OCI-LY7 (cell line): Measurements from ENCODE around the gene TTC22. TPM values are rescaled to one million over a fixed set of nuclear protein-coding genes. Genes with fewer than 3 reads are reported as not detected.

Experiments
- BruUV-seq: library from RNA; stranded (reverse); fragments of 400-500 nt; replicated peaks from 2 replicates; lab custom pipeline; 2021; lab: Mats Ljungman, UMichigan
- CTCF ChIA-PET: fragments of 300-600 bp; sonication (Branson Sonifier 250); formaldehyde crosslinking; loops from one replicate; lab custom pipeline; 2022; ENCODE audit warnings: antibody characterized with exemption; ENCODE audit not compliant: unreplicated experiment; lab: Charles Lee
- POLR2A ChIA-PET: fragments of 300-600 bp; sonication (Branson Sonifier 250); formaldehyde crosslinking; loops from one replicate; lab custom pipeline; 2022; ENCODE audit warnings: antibody characterized with exemption; lab: Charles Lee
- DNase-seq: peaks from one replicate; pipeline ENCODE4 v3.0.0-alpha.2; 2015; ENCODE audit warnings: low spot score
- H2AFZ ChIP-seq: fragments of 200-600 bp; sonication (generic), shearing (Covaris generic); 2 replicates; pipeline ENCODE4 v1.6.1; 2014; ENCODE audit warnings: mild to moderate bottlenecking, antibody characterized with exemption, low read length, moderate library complexity
- H3K27ac ChIP-seq: fragments of 200-600 bp; sonication (generic); 2 replicates; pipeline ENCODE4 v1.5.1; 2014; ENCODE audit warnings: mixed run types, low read depth, mild to moderate bottlenecking, moderate library complexity, low read length, inconsistent platforms; ENCODE audit not compliant: poor library complexity, severe bottlenecking
- H3K36me3 ChIP-seq: fragments of 200-600 bp; sonication (generic); 2 replicates; pipeline ENCODE4 v1.6.1; 2014; ENCODE audit warnings: mild to moderate bottlenecking, antibody characterized with exemption, low read length, moderate library complexity, mixed read lengths; ENCODE audit not compliant: insufficient read depth
- H3K4me1 ChIP-seq: fragments of 200-600 bp; sonication (generic); 2 replicates; pipeline ENCODE4 v1.5.1; 2014; ENCODE audit warnings: mild to moderate bottlenecking, low read length; ENCODE audit not compliant: insufficient read depth, poor library complexity, severe bottlenecking
- H3K4me2 ChIP-seq: fragments of 200-600 bp; sonication (generic); 2 replicates; pipeline ENCODE4 v1.6.1; 2014; ENCODE audit warnings: mild to moderate bottlenecking, low read length
- H3K4me3 ChIP-seq: fragments of 200-600 bp; sonication (generic); 2 replicates; pipeline ENCODE4 v1.5.1; 2014; ENCODE audit warnings: mild to moderate bottlenecking, low read depth, low read length; ENCODE audit not compliant: poor library complexity, severe bottlenecking
- H3K79me2 ChIP-seq: fragments of 200-600 bp; sonication (generic); 2 replicates; pipeline ENCODE4 v1.6.1; 2016; ENCODE audit warnings: low read depth, mild to moderate bottlenecking, low read length, moderate library complexity, mixed read lengths; ENCODE audit not compliant: insufficient read depth
- H3K9me2 ChIP-seq: fragments of 200-600 bp; sonication (generic); 2 replicates; pipeline ENCODE4 v1.6.1; 2016; ENCODE audit warnings: mild to moderate bottlenecking, low read length, mixed read lengths; ENCODE audit not compliant: insufficient read depth
- H3K9me3 ChIP-seq: fragments of 200-600 bp; sonication (generic); 2 replicates; pipeline ENCODE4 v1.6.1; 2014; ENCODE audit warnings: mild to moderate bottlenecking, mixed run types, low read length, mixed read lengths
- H4K20me1 ChIP-seq: fragments of 200-600 bp; sonication (generic); 2 replicates; pipeline ENCODE4 v1.6.1; 2014; ENCODE audit warnings: mild to moderate bottlenecking, antibody characterized with exemption, low read length, moderate library complexity, mixed read lengths; ENCODE audit not compliant: insufficient read depth
- CTCF ChIP-seq: fragments of 200-600 bp; sonication (generic); conservative IDR thresholded peaks from 2 replicates; pipeline ENCODE4 v1.5.1; 2014; ENCODE audit warnings: mild to moderate bottlenecking, antibody characterized with exemption, low read length, moderate library complexity, mixed read lengths
- EZH2phosphoT487 ChIP-seq: fragments of 200-600 bp; sonication (generic); IDR thresholded peaks from 2 replicates; pipeline ENCODE4 v1.6.1; 2018; ENCODE audit warnings: low read depth, borderline replicate concordance, mild to moderate bottlenecking, mixed run types, antibody characterized with exemption, low read length, moderate library complexity, mixed read lengths
- intact Hi-C: fragments of 100-400 bp; cut with micrococcal nuclease; formaldehyde crosslinking; loops from one replicate; pipeline ENCODE4 v1.10.0; 2022; ENCODE audit not compliant: unreplicated experiment
- total RNA-seq, 2 experiments: library from RNA; depleted of rRNA in 1 of 2; stranded (reverse); fragments of >200 nt in 1 of 2; shearing (Covaris generic) in 1 of 2; gene quantifications; 2 replicates each; pipeline ENCODE4 v1.2.3, GENCODE V29; 2014 to 2022

Gene TTC22
- total RNA-seq, 2 experiments from 2014 or later, result not detected

- H3K9me3 ChIP-seq, result no peaks in the 10 kb centered on the region
- intact Hi-C loops, result no loop called here
- ChIA-PET CTCF (no interaction called here), POLR2A (no interaction called here)
- no peaks in the 10 kb centered on the region for H3K9me2 ChIP-seq
- H4K20me1 ChIP-seq, result no peaks in the 10 kb centered on the region; the same call in 1 of the 2 replicates
- no peak overlapping the region for H3K27ac ChIP-seq
- H3K4me2 ChIP-seq, result no peak overlapping the region
- no TSS peak for BruUV-seq
- no peak overlapping the region for H3K4me3 ChIP-seq
- DNase-seq, result no peak
- TF ChIP-seq EZH2phosphoT487 (no peak), CTCF (no peak)
- H3K79me2 ChIP-seq, result no peaks in the 10 kb centered on the region
- no peak overlapping the region for H2AFZ ChIP-seq
- 0 out of 2 replicates have a peak, but pooled peaks cover 5% of the 10 kb centered on the region for H3K36me3 ChIP-seq
- H3K4me1 ChIP-seq, result no peaks in the 10 kb centered on the region
Observed at GRCh38 chr1:54754045-54754444, 47.1 kb downstream of the TTC22 start.

GRCh38 chr1:54751426-54751825 lies 49.7 kb downstream of the TTC22 start:
- Histone ChIP-seq H4K20me1 (no peaks in the 10 kb centered on the region; the same call in 1 of the 2 replicates), H3K79me2 (no peaks in the 10 kb centered on the region), H3K4me2 (no peak overlapping the region), H3K4me3 (no peak overlapping the region), H3K36me3 (no peaks in the 10 kb centered on the region), H3K4me1 (no peaks in the 10 kb centered on the region), H2AFZ (no peak overlapping the region), H3K9me2 (no peaks in the 10 kb centered on the region), H3K9me3 (no peaks in the 10 kb centered on the region), H3K27ac (no peak overlapping the region)
- intact Hi-C loops, result no loop called here
- DNase-seq, result no peak
- no peak for TF ChIP-seq CTCF
- TF ChIP-seq EZH2phosphoT487, result no peak
- BruUV-seq, result no TSS peak
- CTCF ChIA-PET, result no interaction called here
- POLR2A ChIA-PET, result no interaction called here

GRCh38 chr1:54750596-54750995 lies 50.5 kb downstream of the TTC22 start:
- no peaks in the 10 kb centered on the region for H3K36me3 ChIP-seq
- no peak overlapping the region for H3K27ac ChIP-seq
- no peaks in the 10 kb centered on the region for H3K9me2 ChIP-seq
- no peak for DNase-seq
- no peaks in the 10 kb centered on the region for H3K4me1 ChIP-seq
- CTCF ChIA-PET, result no interaction called here
- no peak overlapping the region for H3K4me3 ChIP-seq
- BruUV-seq, result no TSS peak
- H3K79me2 ChIP-seq, result no peaks in the 10 kb centered on the region
- intact Hi-C loops, result no loop called here
- H3K9me3 ChIP-seq, result no peaks in the 10 kb centered on the region
- TF ChIP-seq EZH2phosphoT487, result no peak
- no peak overlapping the region for H3K4me2 ChIP-seq
- no peaks in the 10 kb centered on the region; the same call in 1 of the 2 replicates for H4K20me1 ChIP-seq
- H2AFZ ChIP-seq, result no peak overlapping the region
- POLR2A ChIA-PET, result interaction anchor here (0.7 to 1.1 kb wide), 2 partner anchors 16 to 22 kb away, joined by 3 to 5 read pairs; no protein-coding TSS in a partner anchor
